ENCODE data around the gene PCYT2. TPM values are rescaled to one million over a fixed set of nuclear protein-coding genes. Genes with fewer than 3 reads are reported as not detected.

Gene PCYT2
- total RNA-seq, 1 experiment from 2014 or later = 55.4 TPM

GRCh38 chr17:81956607-81957589 is 45.7 kb upstream of the PCYT2 start:
- TF ChIP-seq EZH2 (IDR thresholded peaks at IDR 0.05; ENCODE audit: borderline replicate concordance, low read depth, low read length, poor library complexity, severe bottlenecking) = no peak
- TF ChIP-seq CTCF (conservative IDR thresholded peaks at IDR 0.05; ENCODE audit: low read depth, low read length) = no peak
- Histone ChIP-seq H3K4me3 (ENCODE audit: low read depth, low read length, poor library complexity, severe bottlenecking) (no peak overlapping the region), H3K27ac (ENCODE audit: low read depth, low read length, poor library complexity, severe bottlenecking) (no peak overlapping the region), H3K4me1 (ENCODE audit: insufficient read depth, low read length, poor library complexity, severe bottlenecking) (no peaks in the 10 kb centered on the region), H3K9me3 (ENCODE audit: low read depth, low read length, poor library complexity, severe bottlenecking) (no peaks in the 10 kb centered on the region), H3K27me3 (replicated peaks; ENCODE audit: insufficient read depth, low read depth, low read length, poor library complexity) (peaks cover 33% of the 10 kb centered on the region), H3K36me3 (ENCODE audit: insufficient read depth, low read length, poor library complexity, severe bottlenecking) (no peaks in the 10 kb centered on the region)
- ChIA-PET CTCF (no interaction called here), POLR2A (ENCODE audit: low non-redundant PET) (no interaction called here)
- DNase-seq (ENCODE audit: low spot score) = no peak
- BruUV-seq (replicated peaks) = no TSS peak
- intact Hi-C loops (cut with micrococcal nuclease; ENCODE audit: unreplicated experiment) = loop anchor here (5.0 kb wide), 1 partner anchor 65 kb away; the partner anchor contains the start of genes CENPX and LRRC45

GRCh38 chr17:81955756-81956544 is 44.8 kb upstream of the PCYT2 start:
- BruUV-seq (replicated peaks) = no TSS peak
- CTCF ChIA-PET = interaction anchor here (0.7 kb wide), 1 partner anchor 49 kb away, joined by 7 read pairs; no protein-coding TSS in a partner anchor
- DNase-seq (ENCODE audit: low spot score) = no peak
- Histone ChIP-seq H3K27me3 (replicated peaks; ENCODE audit: insufficient read depth, low read depth, low read length, poor library complexity) (peaks cover 28% of the 10 kb centered on the region), H3K27ac (ENCODE audit: low read depth, low read length, poor library complexity, severe bottlenecking) (no peak overlapping the region), H3K4me1 (ENCODE audit: insufficient read depth, low read length, poor library complexity, severe bottlenecking) (no peaks in the 10 kb centered on the region), H3K4me3 (ENCODE audit: low read depth, low read length, poor library complexity, severe bottlenecking) (no peak overlapping the region), H3K9me3 (ENCODE audit: low read depth, low read length, poor library complexity, severe bottlenecking) (no peaks in the 10 kb centered on the region), H3K36me3 (ENCODE audit: insufficient read depth, low read length, poor library complexity, severe bottlenecking) (no peaks in the 10 kb centered on the region)
- POLR2A ChIA-PET (ENCODE audit: low non-redundant PET) = no interaction called here
- intact Hi-C loops (cut with micrococcal nuclease; ENCODE audit: unreplicated experiment) = loop anchor here (5.0 kb wide), 1 partner anchor 66 kb away; the partner anchor contains the start of genes CENPX and LRRC45
- TF ChIP-seq CTCF (conservative IDR thresholded peaks at IDR 0.05; ENCODE audit: low read depth, low read length) (no peak), EZH2 (IDR thresholded peaks at IDR 0.05; ENCODE audit: borderline replicate concordance, low read depth, low read length, poor library complexity, severe bottlenecking) (no peak)

- BruUV-seq (replicated peaks) = no TSS peak
- H3K4me1 ChIP-seq (ENCODE audit: insufficient read depth, low read length, poor library complexity, severe bottlenecking) = no peaks in the 10 kb centered on the region
- no peak overlapping the region for H3K4me3 ChIP-seq (ENCODE audit: low read depth, low read length, poor library complexity, severe bottlenecking)
- intact Hi-C loops (cut with micrococcal nuclease; ENCODE audit: unreplicated experiment) = loop anchor here (5.0 kb wide), 1 partner anchor 67 kb away; the partner anchor contains the start of genes CENPX and LRRC45
- DNase-seq (ENCODE audit: low spot score) = no peak
- CTCF ChIA-PET = no interaction called here
- H3K9me3 ChIP-seq (ENCODE audit: low read depth, low read length, poor library complexity, severe bottlenecking) = no peaks in the 10 kb centered on the region
- no peaks in the 10 kb centered on the region for H3K36me3 ChIP-seq (ENCODE audit: insufficient read depth, low read length, poor library complexity, severe bottlenecking)
- H3K27me3 ChIP-seq (replicated peaks; ENCODE audit: insufficient read depth, low read depth, low read length, poor library complexity) = peaks cover 22% of the 10 kb centered on the region
- TF ChIP-seq EZH2 (IDR thresholded peaks at IDR 0.05; ENCODE audit: borderline replicate concordance, low read depth, low read length, poor library complexity, severe bottlenecking) (no peak), CTCF (conservative IDR thresholded peaks at IDR 0.05; ENCODE audit: low read depth, low read length) (no peak)
- H3K27ac ChIP-seq (ENCODE audit: low read depth, low read length, poor library complexity, severe bottlenecking) = no peak overlapping the region
- POLR2A ChIA-PET (ENCODE audit: low non-redundant PET) = no interaction called here
Observed at GRCh38 chr17:81955058-81955681, 44.0 kb upstream of the PCYT2 start.
